Activated CD8-positive, alpha-beta memory T cell treated with anti-CD3 and anti-CD28 coated beads for 48 hours (primary cell): ENCODE data around the gene GYG2.

Experiments used
- DNase-seq, 3 experiments: peaks; one replicate each; pipeline ENCODE4 v3.0.0-alpha.2; 2020; ENCODE audit warnings: low read depth in 2 of 3, low spot score in 2 of 3

The GYG2 gene

GRCh38 chrX:2812161-2812907 lies 16.4 kb upstream of the GYG2 start:
- peak in 1 of 3 experiments; percentile 7 for DNase-seq

- DNase-seq: no peak
Measured at GRCh38 chrX:2817036-2817435, 11.7 kb upstream of the GYG2 start.

GRCh38 chrX:2819345-2820135 lies 9.2 kb upstream of the GYG2 start:
- DNase-seq: no peak

- no peak for DNase-seq
Measured at GRCh38 chrX:2820136-2820771, 8.5 kb upstream of the GYG2 start.

GRCh38 chrX:2823795-2824386 lies 4.8 kb upstream of the GYG2 start:
- DNase-seq: no peak

- DNase-seq: no peak
Measured at GRCh38 chrX:2824886-2825285, 3.8 kb upstream of the GYG2 start.

GRCh38 chrX:2828959-2829411 lies 255 bp downstream of the GYG2 start:
- no peak for DNase-seq

- DNase-seq: no peak
Measured at GRCh38 chrX:2829469-2830246, 928 bp downstream of the GYG2 start.

- no peak for DNase-seq
Measured at GRCh38 chrX:2831471-2832228, 2.9 kb downstream of the GYG2 start.

- DNase-seq: no peak
Measured at GRCh38 chrX:2837961-2838360, 9.2 kb downstream of the GYG2 start.

- DNase-seq: no peak
Measured at GRCh38 chrX:2840961-2841360, 12.2 kb downstream of the GYG2 start.

- DNase-seq: no peak
Measured at GRCh38 chrX:2841537-2841936, 12.8 kb downstream of the GYG2 start.

- DNase-seq: no peak
Measured at GRCh38 chrX:2846992-2847391, 18.3 kb downstream of the GYG2 start.

GRCh38 chrX:2848871-2849301 lies 20.2 kb downstream of the GYG2 start:
- no peak for DNase-seq

GRCh38 chrX:2854918-2855317 lies 26.2 kb downstream of the GYG2 start:
- DNase-seq: no peak

- no peak for DNase-seq
Measured at GRCh38 chrX:2855761-2856160, 27.0 kb downstream of the GYG2 start.

- DNase-seq: no peak
Measured at GRCh38 chrX:2857566-2857965, 28.8 kb downstream of the GYG2 start.

GRCh38 chrX:2859197-2859797 lies 30.6 kb downstream of the GYG2 start:
- DNase-seq: no peak

GRCh38 chrX:2862404-2862803 lies 33.7 kb downstream of the GYG2 start:
- no peak for DNase-seq

GRCh38 chrX:2863646-2864045 lies 34.9 kb downstream of the GYG2 start:
- no peak for DNase-seq
